Measurements from ENCODE around the gene ALK.

The ALK gene

GRCh38 chr2:29212009-29212408 lies 709.4 kb downstream of the ALK start:
- no peak for DNase-seq

GRCh38 chr2:29209551-29209950 lies 711.8 kb downstream of the ALK start:
- DNase-seq, result no peak

- no peak for DNase-seq
Measured at GRCh38 chr2:29207352-29208148, 713.8 kb downstream of the ALK start.

- DNase-seq, result no peak
Measured at GRCh38 chr2:29206941-29207340, 714.4 kb downstream of the ALK start.

GRCh38 chr2:29202819-29203495 lies 718.4 kb downstream of the ALK start:
- no peak for DNase-seq

GRCh38 chr2:29201979-29202378 lies 719.4 kb downstream of the ALK start:
- DNase-seq, result no peak

GRCh38 chr2:29196792-29197788 lies 724.3 kb downstream of the ALK start:
- peak; percentile 18 for DNase-seq

GRCh38 chr2:29195796-29196195 lies 725.6 kb downstream of the ALK start:
- DNase-seq, result no peak

GRCh38 chr2:29193681-29194080 lies 727.7 kb downstream of the ALK start:
- DNase-seq, result no peak

- no peak for DNase-seq
Measured at GRCh38 chr2:29193111-29193510, 728.3 kb downstream of the ALK start.

- no peak for DNase-seq
Measured at GRCh38 chr2:29192526-29192925, 728.9 kb downstream of the ALK start.

GRCh38 chr2:29191817-29192216 lies 729.6 kb downstream of the ALK start:
- DNase-seq, result no peak

GRCh38 chr2:29189052-29189451 lies 732.3 kb downstream of the ALK start:
- DNase-seq, result no peak

GRCh38 chr2:29187926-29188325 lies 733.5 kb downstream of the ALK start:
- DNase-seq, result no peak

GRCh38 chr2:29186817-29187216 lies 734.6 kb downstream of the ALK start:
- DNase-seq, result no peak

GRCh38 chr2:29184531-29184930 lies 736.9 kb downstream of the ALK start:
- no peak for DNase-seq

- DNase-seq, result no peak
Measured at GRCh38 chr2:29182920-29183319, 738.5 kb downstream of the ALK start.

GRCh38 chr2:29182334-29182733 lies 739.1 kb downstream of the ALK start:
- no peak for DNase-seq

- no peak for DNase-seq
Measured at GRCh38 chr2:29175338-29175737, 746.0 kb downstream of the ALK start.

GRCh38 chr2:29174937-29175336 lies 746.4 kb downstream of the ALK start:
- no peak for DNase-seq

- no peak for DNase-seq
Measured at GRCh38 chr2:29166242-29167039, 754.9 kb downstream of the ALK start.
